CD4-positive, alpha-beta T cell treated with Interleukin-17A for 4 hours (primary cell): Measurements from ENCODE around the gene TEX44.
A peak's percentile ranks its signal among the peaks of the same experiment; 100 is the strongest.
"Not testable (repeated sequence)": the region's sequence is repeated elsewhere in the genome, so short reads cannot be mapped to it uniquely, and the experiment has no call there.

Experiments
- DNase-seq: peaks from one replicate; pipeline ENCODE4 v3.0.0-alpha.2; 2020; ENCODE audit warnings: mixed read lengths

The TEX44 gene

GRCh38 chr2:231571661-231572191 is 20.9 kb upstream of the TEX44 start:
- DNase-seq: no peak

- DNase-seq: no peak
Observed at GRCh38 chr2:231573096-231573495, 19.6 kb upstream of the TEX44 start.

- no peak for DNase-seq
Observed at GRCh38 chr2:231573698-231574421, 18.8 kb upstream of the TEX44 start.

- DNase-seq: no peak
Observed at GRCh38 chr2:231575612-231576256, 16.9 kb upstream of the TEX44 start.

- no peak for DNase-seq
Observed at GRCh38 chr2:231576465-231576864, 16.2 kb upstream of the TEX44 start.

GRCh38 chr2:231578655-231579054 is 14.0 kb upstream of the TEX44 start:
- DNase-seq: not testable (repeated sequence)

- no peak for DNase-seq
Observed at GRCh38 chr2:231579560-231579959, 13.1 kb upstream of the TEX44 start.

GRCh38 chr2:231581328-231581727 is 11.3 kb upstream of the TEX44 start:
- no peak for DNase-seq

GRCh38 chr2:231583982-231584381 is 8.7 kb upstream of the TEX44 start:
- no peak for DNase-seq

- not testable (repeated sequence) for DNase-seq
Observed at GRCh38 chr2:231587744-231588143, 4.9 kb upstream of the TEX44 start.

GRCh38 chr2:231589656-231590055 is 3.0 kb upstream of the TEX44 start:
- no peak for DNase-seq

GRCh38 chr2:231590614-231591013 is 2.0 kb upstream of the TEX44 start:
- no peak for DNase-seq

GRCh38 chr2:231593666-231594065 is 1.0 kb downstream of the TEX44 start:
- DNase-seq: no peak

- no peak for DNase-seq
Observed at GRCh38 chr2:231597014-231597611, 4.4 kb downstream of the TEX44 start.

- DNase-seq: no peak
Observed at GRCh38 chr2:231597627-231598026, 5.0 kb downstream of the TEX44 start.

- no peak for DNase-seq
Observed at GRCh38 chr2:231600619-231601355, 8.1 kb downstream of the TEX44 start.

GRCh38 chr2:231601356-231602229 is 8.9 kb downstream of the TEX44 start:
- DNase-seq: peak; percentile 86

GRCh38 chr2:231602859-231603467 is 10.3 kb downstream of the TEX44 start:
- no peak for DNase-seq

GRCh38 chr2:231604101-231604684 is 11.5 kb downstream of the TEX44 start:
- DNase-seq: no peak

GRCh38 chr2:231604685-231605606 is 12.3 kb downstream of the TEX44 start:
- DNase-seq: peak; percentile 96
